ENCODE measurements around the gene GPR55. TPM values are rescaled to one million over a fixed set of nuclear protein-coding genes. Genes with fewer than 3 reads are reported as not detected.

The GPR55 gene
- polyA plus RNA-seq, 1 donor from 2014 or later: not detected

DNA sequence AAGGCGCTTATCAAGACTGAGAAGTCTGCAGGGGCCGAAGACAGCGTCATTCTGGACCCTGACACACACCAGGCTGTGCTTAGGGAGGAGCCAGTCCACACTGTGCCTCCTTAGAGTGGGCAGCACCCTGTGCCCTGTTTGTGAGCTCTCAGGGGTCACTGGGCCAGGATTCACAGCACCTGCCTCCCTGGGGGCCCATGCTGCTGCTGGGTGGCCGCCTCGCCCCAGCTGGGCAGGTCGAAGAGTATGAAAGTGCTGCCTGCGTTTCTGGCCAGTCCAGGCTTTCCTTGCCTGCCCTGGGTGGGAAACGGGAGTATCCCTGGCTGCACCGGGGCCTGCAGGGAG, 15.4 kb upstream of the GPR55 start:
- TF ChIP-seq MXI1 (conservative IDR thresholded peaks at IDR 0.05; ENCODE audit: poor library complexity, severe bottlenecking): no peak
- TF ChIP-seq EZH2 (IDR thresholded peaks at IDR 0.05; ENCODE audit: borderline replicate concordance, insufficient read depth, low read length, poor library complexity, severe bottlenecking): no peak
- no peak for TF ChIP-seq REST (IDR thresholded peaks at IDR 0.05; ENCODE audit: borderline replicate concordance)
- TF ChIP-seq CTCF (IDR thresholded peaks at IDR 0.05; ENCODE audit: poor library complexity, severe bottlenecking): no peak
- TF ChIP-seq TAF1 (IDR thresholded peaks at IDR 0.05; ENCODE audit: low read depth): no peak
- no peak for TF ChIP-seq RAD21 (conservative IDR thresholded peaks at IDR 0.05)
- no peak for TF ChIP-seq SMC3 (conservative IDR thresholded peaks at IDR 0.05; ENCODE audit: poor library complexity)
- TF ChIP-seq EP300 (conservative IDR thresholded peaks at IDR 0.05; ENCODE audit: poor library complexity, severe bottlenecking): no peak
- TF ChIP-seq POLR2AphosphoS5 (IDR thresholded peaks at IDR 0.05): no peak
- no peaks in the 10 kb centered on the region for H3K27me3 ChIP-seq (ENCODE audit: insufficient read depth, low read depth, low read length)
- no peaks in the 10 kb centered on the region for H3K79me2 ChIP-seq (replicated peaks; ENCODE audit: insufficient read depth, low read length)
- no peaks in the 10 kb centered on the region for H3K9me2 ChIP-seq (ENCODE audit: insufficient read depth, low read length)
- no peaks in the 10 kb centered on the region for H3K36me3 ChIP-seq (ENCODE audit: insufficient read depth, low read length)
- H3K9me3 ChIP-seq (ENCODE audit: low read length): no peaks in the 10 kb centered on the region
- H3K4me3 ChIP-seq (ENCODE audit: low read length): no peak overlapping the region
- H2AFZ ChIP-seq (ENCODE audit: low read depth, low read length): no peak overlapping the region
- H3F3A ChIP-seq (ENCODE audit: insufficient read depth, low read length, poor library complexity, severe bottlenecking): no peaks in the 10 kb centered on the region
- no peaks in the 10 kb centered on the region for H4K20me1 ChIP-seq (ENCODE audit: insufficient read depth)
- H3K4me2 ChIP-seq (ENCODE audit: low read length): no peak overlapping the region
- H3K9ac ChIP-seq (ENCODE audit: low read length): no peak overlapping the region
- no peak overlapping the region for H3K27ac ChIP-seq (ENCODE audit: low read length)

GRCh38 chr2:230939691-230940470, 14.8 kb upstream of the GPR55 start:
- Histone ChIP-seq H3K9me2 (ENCODE audit: insufficient read depth, low read length) (no peaks in the 10 kb centered on the region), H4K20me1 (ENCODE audit: insufficient read depth) (no peaks in the 10 kb centered on the region), H3K36me3 (ENCODE audit: insufficient read depth, low read length) (no peaks in the 10 kb centered on the region), H2AFZ (ENCODE audit: low read depth, low read length) (no peak overlapping the region), H3K9ac (ENCODE audit: low read length) (no peak overlapping the region), H3K27ac (ENCODE audit: low read length) (no peak overlapping the region), H3K4me3 (ENCODE audit: low read length) (no peak overlapping the region), H3F3A (ENCODE audit: insufficient read depth, low read length, poor library complexity, severe bottlenecking) (no peaks in the 10 kb centered on the region), H3K27me3 (ENCODE audit: insufficient read depth, low read depth, low read length) (no peaks in the 10 kb centered on the region), H3K9me3 (ENCODE audit: low read length) (no peaks in the 10 kb centered on the region), H3K79me2 (replicated peaks; ENCODE audit: insufficient read depth, low read length) (no peaks in the 10 kb centered on the region), H3K4me2 (ENCODE audit: low read length) (no peak overlapping the region)
- TF ChIP-seq CTCF (IDR thresholded peaks at IDR 0.05; ENCODE audit: poor library complexity, severe bottlenecking): no peak
- TF ChIP-seq TAF1 (IDR thresholded peaks at IDR 0.05; ENCODE audit: low read depth): no peak
- no peak for TF ChIP-seq SMC3 (conservative IDR thresholded peaks at IDR 0.05; ENCODE audit: poor library complexity)
- TF ChIP-seq RAD21 (conservative IDR thresholded peaks at IDR 0.05): no peak
- TF ChIP-seq EZH2 (IDR thresholded peaks at IDR 0.05; ENCODE audit: borderline replicate concordance, insufficient read depth, low read length, poor library complexity, severe bottlenecking): no peak
- TF ChIP-seq REST (IDR thresholded peaks at IDR 0.05; ENCODE audit: borderline replicate concordance): no peak
- TF ChIP-seq EP300 (conservative IDR thresholded peaks at IDR 0.05; ENCODE audit: poor library complexity, severe bottlenecking): no peak
- no peak for TF ChIP-seq POLR2AphosphoS5 (IDR thresholded peaks at IDR 0.05)

Data from neural cell (in vitro differentiated cells).